HG02571 (cell line): ENCODE data around the gene SIRT1.
"Not testable (repeated sequence)": the region's sequence is repeated elsewhere in the genome, so short reads cannot be mapped to it uniquely, and the experiment has no call there.

Source experiments
- ATAC-seq: cut with Tn5 transposase; IDR thresholded peaks from one replicate; pipeline ENCODE4 v1.9.1; 2021; ENCODE audit warnings: mild to moderate bottlenecking, moderate library complexity; ENCODE audit not compliant: unreplicated experiment

SIRT1 gene

DNA sequence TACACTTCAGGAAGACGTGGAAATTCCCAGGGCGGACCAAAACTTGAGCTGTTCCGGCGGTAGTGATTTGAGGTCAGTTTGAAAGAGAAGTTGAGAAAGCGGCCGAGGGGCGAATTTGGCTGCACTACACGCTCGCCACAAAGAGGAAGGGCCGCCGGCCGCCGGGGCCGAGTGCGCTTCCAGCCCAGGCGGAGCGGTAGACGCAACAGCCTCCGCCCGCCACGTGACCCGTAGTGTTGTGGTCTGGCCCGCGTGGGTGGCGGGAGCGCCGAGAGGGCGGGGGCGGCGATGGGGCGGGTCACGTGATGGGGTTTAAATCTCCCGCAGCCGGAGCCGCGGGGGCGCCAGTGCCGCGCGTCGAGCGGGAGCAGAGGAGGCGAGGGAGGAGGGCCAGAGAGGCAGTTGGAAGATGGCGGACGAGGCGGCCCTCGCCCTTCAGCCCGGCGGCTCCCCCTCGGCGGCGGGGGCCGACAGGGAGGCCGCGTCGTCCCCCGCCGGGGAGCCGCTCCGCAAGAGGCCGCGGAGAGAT, at the start of gene SIRT1:
SIRT1 (plus strand) TSS at position 344 of the 529 bp plus-strand sequence; CDS start at position 410, 66 bp downstream.
- ATAC-seq = peak; percentile 87

DNA sequence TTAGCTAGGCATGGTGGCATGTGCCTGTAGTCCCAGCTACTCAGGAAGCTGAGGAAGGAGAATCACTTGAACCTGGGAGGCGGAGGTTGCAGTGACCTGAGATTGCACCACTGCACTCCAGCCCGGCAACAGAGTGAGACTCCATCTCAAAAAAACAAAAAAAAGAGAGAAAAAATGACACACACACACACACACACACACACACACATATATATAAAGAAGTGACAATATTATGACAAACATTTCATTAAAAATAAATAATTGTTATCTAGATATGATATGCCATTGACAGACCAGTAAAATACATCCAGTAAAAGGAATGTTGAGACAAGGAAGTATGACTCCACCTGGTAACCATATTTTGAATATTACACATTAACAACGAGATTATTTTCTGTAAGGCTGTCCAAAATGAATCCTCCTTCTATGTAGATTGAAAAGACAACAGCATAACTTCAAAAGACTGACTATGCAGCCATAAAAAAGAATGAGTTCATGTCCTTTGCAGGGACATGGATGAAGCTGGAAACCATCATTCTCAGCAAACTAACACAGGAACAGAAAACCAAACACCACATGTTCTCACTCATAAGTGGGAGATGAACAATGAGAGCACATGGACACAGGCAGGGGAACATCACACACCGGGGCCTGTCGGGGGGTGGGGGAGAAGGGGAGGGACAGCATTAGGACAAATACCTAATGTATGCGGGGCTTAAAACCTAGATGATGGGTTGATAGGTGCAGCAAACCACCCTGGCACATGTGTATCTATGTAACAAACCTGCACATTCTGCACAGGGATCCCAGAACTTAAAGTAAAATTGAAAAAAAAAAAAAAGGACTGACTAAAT, 48.7 kb upstream of the SIRT1 start:
- ATAC-seq = not testable (repeated sequence)

DNA sequence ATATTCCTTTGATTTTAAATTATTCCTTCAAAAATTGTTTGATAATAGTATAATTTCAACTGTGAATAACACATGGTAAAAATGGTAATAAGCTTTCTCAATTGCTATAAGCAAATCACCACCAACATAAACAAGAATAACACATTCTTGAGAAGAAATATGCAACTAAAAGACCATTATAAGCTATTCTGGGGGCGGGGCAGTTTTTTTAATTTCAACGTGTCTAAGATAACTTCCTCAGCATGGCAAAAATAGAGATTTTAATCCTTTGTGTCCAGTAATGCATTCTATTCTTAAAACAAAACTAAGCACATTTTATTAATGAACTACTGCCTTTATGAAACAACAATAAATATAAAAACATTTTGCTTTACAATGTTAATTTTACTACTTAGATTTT, 48.0 kb upstream of the SIRT1 start:
- ATAC-seq = no peak

- no peak for ATAC-seq
These were observed 47.5 kb upstream of the SIRT1 start for GRCh38 chr10:67836972-67837371.

DNA sequence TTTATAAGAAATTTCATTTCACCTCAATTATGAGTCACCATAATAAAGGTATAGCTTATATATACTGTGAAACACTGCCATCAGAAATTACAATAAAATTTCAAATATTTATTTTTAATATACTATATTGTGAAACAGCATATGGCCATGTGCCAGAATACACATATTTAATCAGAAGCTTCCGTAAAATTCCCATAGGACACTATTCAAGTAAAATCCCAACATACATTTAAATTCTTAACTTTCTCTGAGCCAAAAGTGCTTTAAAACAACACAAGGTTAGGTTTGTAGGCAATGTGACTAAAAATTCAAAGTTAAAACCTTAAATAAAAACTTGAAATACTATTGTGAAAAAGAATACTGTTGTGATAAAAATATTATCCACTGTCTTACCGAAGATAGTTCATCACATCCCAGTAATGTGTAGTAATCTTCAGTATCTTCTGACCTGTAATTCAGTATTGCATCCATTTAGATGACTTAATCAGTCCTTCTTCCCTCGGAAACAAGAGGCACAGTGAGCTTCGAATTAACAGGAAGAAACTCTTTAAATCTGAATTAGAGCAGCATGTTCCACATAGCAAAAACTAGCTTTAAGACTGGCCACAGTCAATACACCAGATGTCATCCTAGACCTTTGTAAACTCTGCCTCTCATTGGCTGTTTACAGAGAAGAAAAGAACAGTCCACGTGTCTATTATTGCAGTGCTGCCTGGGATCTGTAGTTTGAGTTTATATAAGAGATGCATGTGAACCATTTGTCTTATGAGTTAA, 46.7 kb upstream of the SIRT1 start, which contains the start of gene DNAJC12:
DNAJC12 (minus strand) TSS at position 648 of the 774 bp plus-strand sequence; CDS start at position 471, 177 bp downstream.
- peak; percentile 78 for ATAC-seq

- not testable (repeated sequence) for ATAC-seq
These were observed 44.9 kb upstream of the SIRT1 start for GRCh38 chr10:67839511-67839910.

DNA sequence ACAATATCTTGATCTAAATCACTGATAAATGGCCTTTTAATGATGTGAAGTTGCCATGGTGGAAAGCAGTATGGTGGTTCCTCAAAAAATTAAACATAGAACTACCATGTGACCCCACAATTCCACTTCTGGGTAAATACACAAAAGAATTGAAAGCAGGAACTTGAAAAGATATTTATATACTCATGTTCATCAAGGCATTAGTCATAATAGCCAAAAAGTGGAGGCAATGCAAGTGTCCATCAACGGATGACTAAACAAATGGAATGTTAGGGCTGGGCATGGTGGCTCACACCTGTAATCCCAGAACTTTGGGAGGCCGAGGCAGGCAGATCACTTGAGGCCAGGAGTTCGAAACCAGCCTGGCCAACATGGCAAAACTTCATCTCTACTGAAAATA, 44.5 kb upstream of the SIRT1 start:
- no peak for ATAC-seq

- ATAC-seq = no peak
These were observed 42.7 kb upstream of the SIRT1 start for GRCh38 chr10:67841737-67842136.

DNA sequence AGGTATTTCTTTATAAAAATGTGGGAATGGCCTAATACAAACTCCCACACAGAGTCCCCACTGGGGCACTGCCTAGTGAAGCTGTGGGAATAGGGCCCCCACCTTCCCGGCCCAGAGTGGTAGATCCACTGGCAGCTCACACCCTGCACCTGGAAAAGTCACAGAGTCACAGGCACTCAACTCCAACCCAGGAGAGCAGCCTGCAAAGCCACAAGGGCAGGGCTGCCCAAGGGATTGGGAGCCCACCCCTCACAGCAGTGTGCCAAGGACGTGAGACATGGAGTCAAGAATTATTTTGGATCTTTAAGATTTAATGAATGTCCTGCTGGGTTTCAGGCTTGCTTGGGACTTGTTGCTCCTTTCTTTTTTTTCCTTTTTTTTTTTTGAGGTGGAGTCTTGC, 41.2 kb upstream of the SIRT1 start:
- no peak for ATAC-seq

- ATAC-seq = peak; percentile 96
These were observed 35.0 kb upstream of the SIRT1 start for GRCh38 chr10:67849331-67850011.

DNA sequence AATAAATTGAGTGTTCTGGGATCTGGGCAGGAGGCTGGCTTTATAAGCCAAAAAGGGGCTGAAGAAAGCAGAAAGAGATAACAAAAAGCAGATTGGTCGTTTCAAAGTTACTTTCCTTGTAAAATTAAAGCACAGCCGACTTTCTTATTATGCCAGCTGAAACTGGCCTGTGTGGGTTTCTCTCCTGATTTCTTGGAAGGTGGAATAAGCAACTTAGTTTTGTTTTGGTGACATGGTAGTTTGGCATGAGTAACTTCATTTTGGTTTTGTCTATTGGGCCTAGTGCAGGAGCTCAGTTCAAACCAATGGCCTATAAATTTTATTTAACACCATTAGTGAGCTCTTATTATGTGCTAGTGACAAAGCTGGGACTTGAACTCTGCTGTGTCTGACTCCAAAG, 33.3 kb upstream of the SIRT1 start:
- no peak for ATAC-seq

DNA sequence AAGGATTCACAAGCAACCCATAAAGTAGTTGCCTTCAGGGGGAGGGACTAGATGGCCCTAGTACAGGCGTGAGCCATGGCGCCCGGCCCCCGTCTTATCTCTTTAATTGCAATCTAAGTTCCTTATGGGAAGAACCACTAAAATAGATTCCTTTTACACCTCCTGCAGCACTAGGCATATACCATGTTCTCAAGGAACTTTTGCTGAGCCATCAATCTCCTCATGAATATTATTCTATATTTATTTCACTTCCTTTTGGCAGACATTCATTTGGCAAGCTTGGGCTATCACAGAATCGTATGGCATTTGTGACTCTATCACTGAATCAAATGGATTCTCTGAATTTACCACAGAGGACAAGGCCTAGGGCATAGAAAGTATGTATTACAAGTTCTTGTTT, 31.7 kb upstream of the SIRT1 start:
- no peak for ATAC-seq

DNA sequence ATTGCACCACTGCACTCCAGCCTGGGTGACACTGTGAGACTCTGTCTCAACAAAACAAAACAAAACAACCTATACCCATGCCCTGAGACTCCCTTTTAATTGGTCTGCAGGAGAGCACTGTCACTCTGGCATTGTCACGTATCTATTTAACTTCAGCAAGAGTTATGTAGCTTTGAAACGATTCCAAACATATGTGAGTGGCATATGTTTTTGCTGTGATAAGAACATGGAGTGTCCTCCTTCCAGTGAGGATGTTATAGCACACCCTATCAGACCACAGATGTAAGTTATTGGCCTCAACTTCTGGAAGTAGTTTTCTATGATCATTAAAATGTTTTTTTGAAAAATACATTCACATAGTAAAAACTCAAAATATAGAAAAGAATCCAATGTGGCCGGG, 30.9 kb upstream of the SIRT1 start:
- no peak for ATAC-seq

- no peak for ATAC-seq
These were observed 25.5 kb upstream of the SIRT1 start for GRCh38 chr10:67858971-67859370.

DNA sequence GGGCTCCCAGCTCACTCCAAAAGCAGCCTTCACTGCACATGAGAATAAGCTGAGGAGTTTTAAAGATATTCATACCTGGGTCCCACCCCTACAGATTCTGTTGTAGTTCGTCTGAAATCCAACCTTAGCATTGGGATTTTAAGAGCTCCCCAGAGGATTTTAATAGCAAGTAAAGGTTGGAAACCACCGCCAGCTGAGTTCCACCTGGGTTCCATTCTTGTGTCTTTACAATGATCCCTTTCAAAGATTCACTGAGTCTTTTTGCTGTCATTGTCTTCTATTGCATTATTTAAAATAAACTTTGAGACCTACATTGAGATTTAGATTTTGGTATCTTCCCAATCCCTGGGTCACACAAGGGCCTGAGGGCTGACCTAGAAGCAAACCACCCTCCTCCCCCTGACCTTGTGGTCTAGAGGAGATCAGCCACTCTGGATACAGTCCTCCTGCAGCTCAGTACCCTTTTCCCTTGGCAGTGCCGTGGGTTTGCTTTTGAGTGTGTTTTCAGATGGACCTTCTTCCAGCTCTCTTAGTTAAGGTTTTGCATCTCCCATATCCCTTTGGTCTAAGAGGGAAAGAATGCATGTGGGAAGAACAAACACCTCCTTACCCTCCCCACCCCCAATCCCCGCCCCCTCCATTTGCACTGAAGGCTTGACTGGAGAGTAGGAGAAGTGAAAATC, 22.6 kb upstream of the SIRT1 start:
- no peak for ATAC-seq

GRCh38 chr10:67863094-67863493, 21.4 kb upstream of the SIRT1 start:
- no peak for ATAC-seq

GRCh38 chr10:67864607-67865371, 19.7 kb upstream of the SIRT1 start:
- no peak for ATAC-seq

DNA sequence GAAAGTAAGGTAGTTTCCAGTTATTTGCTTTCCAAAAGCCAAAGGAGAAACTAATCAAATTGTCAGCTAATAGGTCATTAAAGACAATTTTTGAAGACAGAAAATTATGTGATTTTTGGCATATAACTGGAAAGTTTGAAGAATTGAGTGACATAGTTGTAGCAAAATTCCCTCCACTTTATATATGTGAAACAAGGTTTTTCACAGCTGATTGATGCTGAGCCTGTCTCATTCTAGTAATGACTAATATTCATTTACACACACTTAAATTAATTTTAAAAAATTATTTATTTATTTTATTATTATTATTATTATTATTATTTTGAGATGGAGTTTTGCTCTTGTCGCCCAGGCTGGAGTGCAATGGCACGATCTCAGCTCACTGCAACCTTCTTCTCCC, 16.3 kb upstream of the SIRT1 start:
- ATAC-seq = no peak

DNA sequence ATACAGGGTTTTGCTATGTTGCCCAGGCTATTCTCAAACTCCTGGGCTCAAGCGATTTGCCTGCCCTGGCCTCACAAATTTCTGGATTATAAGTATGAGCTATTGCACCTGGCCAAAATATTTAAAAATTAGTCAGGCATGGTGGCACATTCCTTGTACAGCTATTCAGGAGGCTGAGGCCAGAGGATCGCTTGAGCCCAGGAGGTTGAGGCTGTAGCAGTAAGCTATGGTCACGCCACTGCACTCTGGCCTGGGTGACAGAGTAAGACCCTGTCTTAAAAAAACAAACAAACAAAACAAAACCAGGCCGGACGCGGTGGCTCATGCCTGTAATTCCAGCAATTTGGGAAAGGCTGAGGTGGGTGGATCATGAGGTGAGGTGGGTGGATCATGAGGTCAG, 14.5 kb upstream of the SIRT1 start:
- no peak for ATAC-seq
